HG02938 (cell line): ENCODE results near the gene GPR183.

Source experiments
- ATAC-seq: cut with Tn5 transposase; IDR thresholded peaks from one replicate; pipeline ENCODE4 v1.9.1; 2021; ENCODE audit warnings: mild to moderate bottlenecking, moderate library complexity; ENCODE audit not compliant: unreplicated experiment

GPR183 gene

DNA sequence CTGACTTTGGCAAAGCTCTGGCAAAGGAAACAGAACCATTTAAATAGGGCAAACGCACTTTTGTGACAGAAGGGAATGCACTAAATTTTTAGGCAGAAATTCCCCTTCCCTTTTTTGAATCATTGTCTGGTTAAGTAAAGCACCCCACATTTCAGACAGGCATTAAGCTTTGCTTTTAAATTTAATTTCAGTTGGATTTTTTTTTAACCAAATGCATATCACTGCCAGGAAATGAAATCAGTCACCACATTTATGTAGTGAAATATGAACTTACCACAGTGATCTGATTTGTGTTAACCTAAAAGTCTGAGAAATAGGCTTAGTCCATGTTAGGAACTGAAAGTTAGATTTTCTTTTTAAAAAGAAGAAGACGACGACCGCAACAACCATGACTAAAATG is 10.8 kb downstream of the GPR183 start:
- ATAC-seq: peak; percentile 62

- no peak for ATAC-seq
Measured at GRCh38 chr13:99295488-99296252, 11.5 kb downstream of the GPR183 start.

DNA sequence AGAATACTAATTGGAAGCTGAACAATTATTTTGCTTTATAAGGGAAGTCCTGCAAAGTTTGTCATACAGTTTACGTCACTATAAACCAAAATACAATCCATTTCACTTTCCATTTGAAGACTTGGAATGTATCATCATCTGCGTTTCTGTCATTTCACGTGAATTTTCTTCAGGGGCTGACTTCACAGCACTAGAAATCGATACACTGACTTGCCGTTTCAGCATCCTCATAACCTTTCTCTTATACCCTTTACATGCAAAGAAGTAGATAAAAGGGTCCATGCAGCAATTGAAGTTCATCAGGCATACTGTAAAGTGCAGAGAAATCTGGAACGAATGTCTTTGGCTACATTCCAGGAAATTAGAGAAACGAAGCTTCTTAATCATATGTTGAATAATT is 12.2 kb downstream of the GPR183 start:
- no peak for ATAC-seq

- no peak for ATAC-seq
Measured at GRCh38 chr13:99294198-99294597, 13.0 kb downstream of the GPR183 start.

DNA sequence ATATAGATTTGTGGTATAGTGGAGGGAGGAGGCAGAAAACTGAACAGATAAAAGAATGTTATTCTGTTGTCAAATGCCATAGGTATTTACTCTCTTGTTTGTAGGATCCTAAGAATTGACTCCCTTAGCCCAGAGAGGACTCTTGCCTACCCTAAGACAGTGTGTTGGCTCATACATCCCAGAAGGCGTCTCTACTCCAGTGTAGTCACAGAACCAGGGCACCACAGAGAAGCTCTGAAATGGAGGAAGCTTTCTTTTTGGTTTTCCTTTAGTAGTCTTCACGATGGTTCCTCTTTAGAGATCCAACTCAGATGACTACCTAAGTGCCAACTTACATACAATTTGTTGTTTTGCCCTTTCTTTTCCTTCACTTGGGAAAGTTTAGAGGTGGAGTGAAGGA is 14.0 kb downstream of the GPR183 start:
- ATAC-seq: no peak

- no peak for ATAC-seq
Measured at GRCh38 chr13:99290894-99291293, 16.3 kb downstream of the GPR183 start.

DNA sequence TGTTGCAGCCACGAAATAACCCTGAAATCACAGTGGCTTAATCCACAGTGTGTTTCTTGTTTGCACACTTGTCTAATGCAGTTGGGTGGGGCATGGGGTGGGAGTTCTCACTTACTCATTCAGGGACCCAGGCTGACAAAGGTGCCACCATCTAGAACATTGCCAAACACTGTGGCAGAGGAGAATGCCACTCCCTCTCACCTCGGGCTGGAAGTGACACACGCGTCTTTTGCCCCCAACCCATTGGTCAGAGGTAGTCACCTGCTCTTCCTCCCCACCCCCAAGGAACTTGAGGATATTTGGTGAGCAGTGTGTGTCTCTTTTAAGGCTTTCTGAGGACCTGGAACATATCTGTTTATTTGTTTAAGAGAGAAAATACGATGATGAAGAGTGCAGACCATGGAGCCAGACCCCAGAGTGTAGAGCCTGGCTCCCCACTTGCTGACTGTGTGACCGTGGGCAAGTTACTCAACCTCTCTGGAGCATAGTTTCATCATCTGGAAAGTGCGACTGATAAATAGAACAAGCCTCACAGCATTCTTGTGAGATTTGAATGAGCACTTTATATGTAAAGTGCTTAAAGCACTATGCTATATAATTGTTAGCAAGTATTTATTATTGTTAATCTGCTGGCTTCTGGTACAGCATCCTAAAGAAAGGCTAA is 17.4 kb downstream of the GPR183 start:
- ATAC-seq: no peak

GRCh38 chr13:99289271-99289670 is 17.9 kb downstream of the GPR183 start:
- ATAC-seq: no peak

GRCh38 chr13:99288089-99288488 is 19.1 kb downstream of the GPR183 start:
- ATAC-seq: peak; percentile 89

DNA sequence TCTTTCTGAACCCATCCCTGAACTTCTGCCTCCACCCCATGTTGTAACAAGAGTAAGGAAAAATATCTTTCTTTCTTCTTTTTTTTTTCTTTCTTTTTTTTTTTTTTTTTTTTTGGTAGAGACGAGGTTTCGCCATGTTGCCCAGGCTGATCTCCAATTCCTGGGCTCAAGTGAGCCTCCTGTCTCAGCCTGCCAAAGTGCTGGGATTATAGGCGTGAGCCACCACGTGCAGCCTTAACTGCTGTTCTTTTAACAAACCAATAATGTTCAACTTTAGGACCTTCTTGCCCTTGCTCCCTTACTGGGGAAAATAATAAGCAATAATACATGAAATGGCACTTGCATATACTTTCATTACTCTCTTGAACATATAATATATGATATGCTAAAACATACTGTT is 19.6 kb downstream of the GPR183 start:
- no peak for ATAC-seq

DNA sequence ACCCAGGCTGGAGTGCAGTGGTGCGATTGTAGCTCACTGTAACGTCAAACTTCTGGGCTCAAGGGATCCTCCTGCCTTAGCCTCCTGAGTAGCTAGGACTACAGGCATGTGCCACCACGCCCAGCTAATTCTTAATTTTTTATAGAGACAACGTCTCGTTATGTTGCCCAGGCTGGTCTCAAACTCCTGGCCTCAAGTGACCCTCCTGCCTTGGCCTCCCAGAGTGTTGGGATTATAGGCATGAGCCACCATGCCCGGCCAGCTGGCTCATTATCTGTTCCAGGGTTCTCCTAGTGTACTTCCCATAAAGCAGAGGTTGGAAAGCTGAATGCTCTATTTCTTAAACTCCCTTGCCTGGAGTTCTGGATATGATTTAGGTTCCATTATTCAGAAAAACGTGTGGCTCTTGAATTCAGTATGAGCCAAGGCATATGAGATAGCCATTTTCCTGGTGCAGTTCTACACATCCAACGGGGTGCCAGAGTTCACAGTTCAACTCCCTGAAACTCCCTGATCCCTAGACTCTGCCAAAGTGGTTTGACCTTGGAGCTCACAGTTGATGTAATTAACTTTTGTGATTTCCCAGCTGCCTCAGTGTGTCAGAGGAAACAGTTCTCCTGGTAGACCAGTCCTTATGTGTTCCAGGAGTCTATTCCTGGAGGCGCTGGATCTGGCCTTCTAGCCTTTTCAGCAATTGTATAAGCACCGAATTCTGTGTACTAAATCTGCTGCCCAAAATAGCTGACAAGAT is 21.6 kb downstream of the GPR183 start:
- no peak for ATAC-seq

- peak; percentile 54 for ATAC-seq
Measured at GRCh38 chr13:99282264-99283231, 24.7 kb downstream of the GPR183 start.

DNA sequence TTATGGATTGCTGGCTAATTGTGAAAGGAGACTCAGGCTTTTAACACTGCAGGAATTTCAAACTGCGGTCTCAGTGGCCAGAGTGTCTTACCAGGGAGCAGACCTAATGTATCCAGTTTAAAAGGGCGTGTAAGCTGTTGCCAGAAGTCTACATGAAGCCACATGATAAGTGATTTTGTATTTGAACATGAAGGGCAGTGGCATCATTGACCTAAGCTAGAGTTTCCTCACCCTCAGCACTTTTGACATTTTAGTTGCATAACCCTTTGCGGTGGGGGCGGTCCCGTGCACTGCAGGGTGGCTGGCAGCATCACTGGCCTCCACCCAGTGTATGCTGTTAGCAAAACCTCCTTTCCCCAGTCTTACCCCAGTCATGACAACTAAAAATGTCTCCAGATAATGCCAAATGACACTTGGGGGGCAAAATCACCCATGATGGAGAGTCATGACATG is 25.4 kb downstream of the GPR183 start:
- peak; percentile 54 for ATAC-seq

- ATAC-seq: no peak
Measured at GRCh38 chr13:99280166-99280565, 27.0 kb downstream of the GPR183 start.

DNA sequence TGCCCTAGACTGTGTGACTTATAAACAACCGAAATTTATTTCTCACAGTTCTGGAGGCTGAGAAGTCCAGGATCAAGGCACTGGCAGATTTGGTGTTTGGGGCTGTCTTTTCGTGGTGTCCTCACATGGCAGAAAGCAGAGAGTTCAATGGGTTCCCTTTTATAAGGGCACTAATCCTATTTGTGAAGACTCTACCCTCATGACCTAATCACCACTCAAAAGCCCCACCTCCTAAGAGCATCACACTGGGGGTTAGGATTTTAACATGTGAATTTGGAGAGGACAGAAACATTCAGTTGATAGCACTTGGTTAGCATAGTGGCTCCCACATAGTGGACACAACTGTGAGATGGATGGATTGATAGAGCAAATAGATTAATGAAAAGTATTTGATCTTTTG is 27.6 kb downstream of the GPR183 start:
- ATAC-seq: no peak

- no peak for ATAC-seq
Measured at GRCh38 chr13:99278843-99279242, 28.4 kb downstream of the GPR183 start.

DNA sequence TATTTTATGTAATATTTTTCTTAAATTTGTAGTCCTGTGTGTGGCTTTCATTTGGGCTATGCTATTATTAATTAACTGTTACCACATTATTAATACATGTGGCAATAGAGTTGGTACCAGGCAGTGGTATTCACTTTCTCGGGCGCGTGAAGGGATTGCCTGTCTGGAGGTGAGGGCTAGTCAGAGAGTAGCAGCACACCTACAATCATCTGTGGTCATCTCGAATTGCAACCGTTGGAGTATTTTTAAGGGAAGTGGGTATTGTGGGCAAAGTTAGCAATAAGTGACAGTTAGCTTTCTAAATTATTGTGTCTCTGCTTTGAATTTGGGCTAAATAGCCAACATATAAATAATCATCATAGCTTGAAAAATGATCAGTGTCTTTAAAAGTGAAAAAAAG is 29.0 kb downstream of the GPR183 start:
- ATAC-seq: no peak

- ATAC-seq: no peak
Measured at GRCh38 chr13:99277629-99278028, 29.6 kb downstream of the GPR183 start.

DNA sequence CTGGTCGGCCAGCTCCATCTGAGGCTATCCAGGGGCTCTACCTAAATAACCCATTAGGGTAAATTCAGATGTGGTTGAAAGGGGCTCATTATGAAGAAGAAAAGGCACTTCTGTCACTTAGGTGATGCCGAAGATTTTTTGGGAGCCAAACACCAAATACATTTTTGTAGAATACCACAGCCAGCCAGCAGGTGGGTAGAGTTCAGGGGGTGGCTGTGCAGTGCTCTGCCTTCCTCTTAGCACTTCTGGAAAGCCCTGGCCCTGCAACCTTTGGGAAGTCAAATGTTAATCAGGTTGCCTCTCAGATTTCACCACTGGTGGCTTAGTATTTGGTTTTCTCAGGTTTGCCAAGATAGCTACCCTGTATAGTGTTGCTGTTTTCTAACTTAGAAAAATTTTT is 30.5 kb downstream of the GPR183 start:
- ATAC-seq: no peak

- ATAC-seq: no peak
Measured at GRCh38 chr13:99275093-99275469, 32.1 kb downstream of the GPR183 start.

GRCh38 chr13:99273128-99273527 is 34.1 kb downstream of the GPR183 start:
- no peak for ATAC-seq
